ENCODE data around the gene PCLO.

DNA sequence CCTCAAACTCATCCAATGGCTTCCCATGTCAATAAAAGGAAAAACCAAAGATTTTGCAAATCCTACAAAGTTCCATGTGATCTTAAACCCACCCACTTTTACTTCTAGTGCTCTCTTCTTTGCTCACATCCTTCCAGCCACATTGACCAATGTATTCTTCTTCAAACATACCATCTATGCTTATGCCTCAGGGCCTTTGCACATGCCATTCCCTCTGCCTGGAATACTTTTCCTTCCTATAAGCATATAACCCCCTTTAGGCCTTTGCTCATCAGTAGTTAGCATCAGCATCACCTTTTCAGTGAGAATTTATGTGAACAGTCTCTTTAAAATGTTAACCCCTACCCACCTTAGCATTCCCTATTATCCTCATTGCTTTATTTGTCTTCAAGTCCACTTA lies 11.0 kb upstream of the PCLO start:
- TF ChIP-seq, protein P1, sequence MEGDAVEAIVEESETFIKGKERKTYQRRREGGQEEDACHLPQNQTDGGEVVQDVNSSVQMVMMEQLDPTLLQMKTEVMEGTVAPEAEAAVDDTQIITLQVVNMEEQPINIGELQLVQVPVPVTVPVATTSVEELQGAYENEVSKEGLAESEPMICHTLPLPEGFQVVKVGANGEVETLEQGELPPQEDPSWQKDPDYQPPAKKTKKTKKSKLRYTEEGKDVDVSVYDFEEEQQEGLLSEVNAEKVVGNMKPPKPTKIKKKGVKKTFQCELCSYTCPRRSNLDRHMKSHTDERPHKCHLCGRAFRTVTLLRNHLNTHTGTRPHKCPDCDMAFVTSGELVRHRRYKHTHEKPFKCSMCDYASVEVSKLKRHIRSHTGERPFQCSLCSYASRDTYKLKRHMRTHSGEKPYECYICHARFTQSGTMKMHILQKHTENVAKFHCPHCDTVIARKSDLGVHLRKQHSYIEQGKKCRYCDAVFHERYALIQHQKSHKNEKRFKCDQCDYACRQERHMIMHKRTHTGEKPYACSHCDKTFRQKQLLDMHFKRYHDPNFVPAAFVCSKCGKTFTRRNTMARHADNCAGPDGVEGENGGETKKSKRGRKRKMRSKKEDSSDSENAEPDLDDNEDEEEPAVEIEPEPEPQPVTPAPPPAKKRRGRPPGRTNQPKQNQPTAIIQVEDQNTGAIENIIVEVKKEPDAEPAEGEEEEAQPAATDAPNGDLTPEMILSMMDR (IDR thresholded peaks at IDR 0.05), result no peak
- TF ChIP-seq POLR2A (IDR thresholded peaks at IDR 0.05; ENCODE audit: low read depth), result no peak

Measured in esophagus muscularis mucosa (tissue), 3 donors.